ENCODE measurements around the gene ELF2. TPM values are rescaled to one million over a fixed set of nuclear protein-coding genes. Genes with fewer than 3 reads are reported as not detected.
A peak's percentile ranks its signal among the peaks of the same experiment; 100 is the strongest.

ELF2 gene
- total RNA-seq, 1 experiment from 2014 or later: 44.6 TPM

- TF ChIP-seq MXD4 (CRISPR knock-in tag; IDR thresholded peaks at IDR 0.05; ENCODE audit: borderline replicate concordance): no peak
- TF ChIP-seq, protein P1, sequence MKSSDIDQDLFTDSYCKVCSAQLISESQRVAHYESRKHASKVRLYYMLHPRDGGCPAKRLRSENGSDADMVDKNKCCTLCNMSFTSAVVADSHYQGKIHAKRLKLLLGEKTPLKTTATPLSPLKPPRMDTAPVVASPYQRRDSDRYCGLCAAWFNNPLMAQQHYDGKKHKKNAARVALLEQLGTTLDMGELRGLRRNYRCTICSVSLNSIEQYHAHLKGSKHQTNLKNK (CRISPR knock-in tag; IDR thresholded peaks at IDR 0.05): no peak
- TF ChIP-seq GRHL2 (CRISPR knock-in tag; IDR thresholded peaks at IDR 0.05; ENCODE audit: insufficient replicate concordance, severe bottlenecking): no peak
- TF ChIP-seq MAX (CRISPR knock-in tag; IDR thresholded peaks at IDR 0.05): peak; percentile 76; the same call in 1 of the 2 replicates
- TF ChIP-seq, protein P2, sequence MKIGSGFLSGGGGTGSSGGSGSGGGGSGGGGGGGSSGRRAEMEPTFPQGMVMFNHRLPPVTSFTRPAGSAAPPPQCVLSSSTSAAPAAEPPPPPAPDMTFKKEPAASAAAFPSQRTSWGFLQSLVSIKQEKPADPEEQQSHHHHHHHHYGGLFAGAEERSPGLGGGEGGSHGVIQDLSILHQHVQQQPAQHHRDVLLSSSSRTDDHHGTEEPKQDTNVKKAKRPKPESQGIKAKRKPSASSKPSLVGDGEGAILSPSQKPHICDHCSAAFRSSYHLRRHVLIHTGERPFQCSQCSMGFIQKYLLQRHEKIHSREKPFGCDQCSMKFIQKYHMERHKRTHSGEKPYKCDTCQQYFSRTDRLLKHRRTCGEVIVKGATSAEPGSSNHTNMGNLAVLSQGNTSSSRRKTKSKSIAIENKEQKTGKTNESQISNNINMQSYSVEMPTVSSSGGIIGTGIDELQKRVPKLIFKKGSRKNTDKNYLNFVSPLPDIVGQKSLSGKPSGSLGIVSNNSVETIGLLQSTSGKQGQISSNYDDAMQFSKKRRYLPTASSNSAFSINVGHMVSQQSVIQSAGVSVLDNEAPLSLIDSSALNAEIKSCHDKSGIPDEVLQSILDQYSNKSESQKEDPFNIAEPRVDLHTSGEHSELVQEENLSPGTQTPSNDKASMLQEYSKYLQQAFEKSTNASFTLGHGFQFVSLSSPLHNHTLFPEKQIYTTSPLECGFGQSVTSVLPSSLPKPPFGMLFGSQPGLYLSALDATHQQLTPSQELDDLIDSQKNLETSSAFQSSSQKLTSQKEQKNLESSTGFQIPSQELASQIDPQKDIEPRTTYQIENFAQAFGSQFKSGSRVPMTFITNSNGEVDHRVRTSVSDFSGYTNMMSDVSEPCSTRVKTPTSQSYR (CRISPR knock-in tag; IDR thresholded peaks at IDR 0.05): peak; percentile 47; the same call in 1 of the 2 replicates
These were observed 94.0 kb downstream of the ELF2 start (continued) for GRCh38 chr4:139082750-139083606.

DNA sequence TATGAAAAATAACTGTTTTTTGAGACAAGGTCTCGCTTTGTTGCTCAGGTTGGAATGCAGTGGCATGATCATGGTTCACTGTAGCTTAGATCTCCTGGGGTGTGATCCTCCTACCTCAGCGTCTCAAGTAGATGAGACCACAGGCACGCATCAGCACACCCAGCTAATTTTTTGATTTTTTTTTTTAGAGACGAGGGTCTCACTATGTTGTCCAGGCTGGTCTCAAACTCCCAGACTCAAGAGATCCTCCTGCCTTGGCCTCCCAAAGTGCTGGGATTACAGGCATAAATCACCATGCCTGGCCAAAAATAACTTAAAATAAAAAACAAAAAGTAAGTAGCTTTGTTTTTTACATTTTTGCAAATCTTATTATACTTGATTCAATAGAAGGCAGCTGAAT is 98.1 kb downstream of the ELF2 start:
- Mint-ChIP-seq H3K36me3 (no peaks in the 10 kb centered on the region), H3K4me1 (peaks cover 17% of the 10 kb centered on the region), H3K27ac (no peak overlapping the region), H3K27me3 (ENCODE audit: low read depth) (no peaks in the 10 kb centered on the region; the same call in 1 of the 2 replicates), H3K9me3 (no peaks in the 10 kb centered on the region), H3K4me3 (no peak overlapping the region)
- TF ChIP-seq TCF7 (CRISPR knock-in tag; IDR thresholded peaks at IDR 0.05; ENCODE audit: low read depth): no peak
- no peak for TF ChIP-seq NR3C1 (CRISPR knock-in tag; conservative IDR thresholded peaks at IDR 0.05; ENCODE audit: low read depth)
- peak; percentile 66; the same call in 1 of the 2 replicates for TF ChIP-seq ZNF121 (CRISPR knock-in tag; IDR thresholded peaks at IDR 0.05)
- ATAC-seq: no peak
- CTCF ChIA-PET: interaction anchor here (0.7 to 2.7 kb wide), 3 partner anchors 48 to 222 kb away, joined by 3 to 13 read pairs (median 3); partner anchors contain the start of gene NAA15
- no peak for DNase-seq (ENCODE audit: low spot score)
- POLR2A ChIA-PET: no interaction called here

- H3K9me3 Mint-ChIP-seq: no peaks in the 10 kb centered on the region
- H3K27ac Mint-ChIP-seq: no peak overlapping the region
- H3K27me3 Mint-ChIP-seq (ENCODE audit: low read depth): no peaks in the 10 kb centered on the region
- no peak for ATAC-seq
- POLR2A ChIA-PET: no interaction called here
- H3K36me3 Mint-ChIP-seq: 0 out of 2 replicates have a peak, but pooled peaks cover 3% of the 10 kb centered on the region
- no peak for TF ChIP-seq SP1 (CRISPR knock-in tag; conservative IDR thresholded peaks at IDR 0.05)
- TF ChIP-seq ZNF671 (CRISPR knock-in tag; IDR thresholded peaks at IDR 0.05): no peak
- TF ChIP-seq, protein P3, sequence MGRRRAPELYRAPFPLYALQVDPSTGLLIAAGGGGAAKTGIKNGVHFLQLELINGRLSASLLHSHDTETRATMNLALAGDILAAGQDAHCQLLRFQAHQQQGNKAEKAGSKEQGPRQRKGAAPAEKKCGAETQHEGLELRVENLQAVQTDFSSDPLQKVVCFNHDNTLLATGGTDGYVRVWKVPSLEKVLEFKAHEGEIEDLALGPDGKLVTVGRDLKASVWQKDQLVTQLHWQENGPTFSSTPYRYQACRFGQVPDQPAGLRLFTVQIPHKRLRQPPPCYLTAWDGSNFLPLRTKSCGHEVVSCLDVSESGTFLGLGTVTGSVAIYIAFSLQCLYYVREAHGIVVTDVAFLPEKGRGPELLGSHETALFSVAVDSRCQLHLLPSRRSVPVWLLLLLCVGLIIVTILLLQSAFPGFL (CRISPR knock-in tag; IDR thresholded peaks at IDR 0.05; ENCODE audit: borderline replicate concordance): no peak
- H3K4me3 Mint-ChIP-seq: no peak overlapping the region
- H3K4me1 Mint-ChIP-seq: peaks cover 18% of the 10 kb centered on the region
- DNase-seq (ENCODE audit: low spot score): no peak
- CTCF ChIA-PET: interaction anchor here (1.1 to 2.7 kb wide), 3 partner anchors 47 to 223 kb away, joined by 3 to 13 read pairs (median 4); partner anchors contain the start of gene NAA15
These were observed 99.3 kb downstream of the ELF2 start for GRCh38 chr4:139077567-139078355.

All from WTC11 (cell line).